Karpas-422 (cell line): ENCODE data around the gene TASL. TPM values are rescaled to one million over a fixed set of nuclear protein-coding genes. Genes with fewer than 3 reads are reported as not detected.

Experiments
- DNase-seq: peaks from one replicate; pipeline ENCODE4 v3.0.0-alpha.2; 2015
- H2AFZ ChIP-seq: fragments of 200-600 bp; sonication (generic); 2 replicates; pipeline ENCODE4 v1.6.1; 2014; ENCODE audit warnings: antibody characterized with exemption, low read length, mixed read lengths
- H3K27ac ChIP-seq: fragments of 200-600 bp; sonication (generic); 2 replicates; pipeline ENCODE4 v1.5.1; 2014; ENCODE audit warnings: mild to moderate bottlenecking, low read length, moderate library complexity
- H3K27me3 ChIP-seq: fragments of 200-600 bp; sonication (generic); 2 replicates; pipeline ENCODE4 v1.6.1; 2014; ENCODE audit warnings: low read length, mixed read lengths
- H3K36me3 ChIP-seq: fragments of 200-600 bp; sonication (generic); 2 replicates; pipeline ENCODE4 v1.6.1; 2014; ENCODE audit warnings: low read length, mixed read lengths; ENCODE audit not compliant: insufficient read depth
- H3K4me1 ChIP-seq: fragments of 200-600 bp; sonication (generic); 2 replicates; pipeline ENCODE4 v1.6.1; 2014; ENCODE audit warnings: mild to moderate bottlenecking, low read length, mixed read lengths
- H3K4me2 ChIP-seq: fragments of 200-600 bp; sonication (generic); 2 replicates; pipeline ENCODE4 v1.6.1; 2014; ENCODE audit warnings: low read length, low read depth, mild to moderate bottlenecking; ENCODE audit not compliant: poor library complexity, severe bottlenecking
- H3K4me3 ChIP-seq: fragments of 200-600 bp; sonication (generic); 2 replicates; pipeline ENCODE4 v1.5.1; 2014; ENCODE audit warnings: mild to moderate bottlenecking, antibody characterized with exemption, low read length, mixed read lengths
- H3K79me2 ChIP-seq: fragments of 200-600 bp; sonication (generic); 2 replicates; pipeline ENCODE4 v1.6.1; 2014; ENCODE audit warnings: mild to moderate bottlenecking, low read length, mixed read lengths
- H3K9ac ChIP-seq: fragments of 200-600 bp; sonication (generic); 2 replicates; pipeline ENCODE4 v1.6.0; 2014; ENCODE audit warnings: low read length
- H3K9me2 ChIP-seq: fragments of 200-600 bp; sonication (generic), shearing (Covaris generic); replicated peaks from 2 replicates; pipeline ENCODE4 v1.6.0; 2014; ENCODE audit warnings: mild to moderate bottlenecking, low read length, moderate library complexity; ENCODE audit not compliant: insufficient read depth
- H3K9me3 ChIP-seq: fragments of 300-700, 200-600 bp; sonication (generic); 2 replicates; pipeline ENCODE4 v1.6.1; 2014; ENCODE audit warnings: low read length, mixed read lengths
- H4K20me1 ChIP-seq: fragments of 200-600 bp; sonication (generic); 2 replicates; pipeline ENCODE4 v1.6.1; 2014; ENCODE audit warnings: mild to moderate bottlenecking, antibody characterized with exemption, low read length, low read depth; ENCODE audit not compliant: insufficient read depth
- total RNA-seq: library from RNA; depleted of rRNA; stranded (reverse); fragments of >200 nt; shearing (Covaris generic); gene quantifications from 2 replicates; pipeline ENCODE4 v1.2.3, GENCODE V29; 2014; ENCODE audit warnings: low replicate concordance

TASL gene
- total RNA-seq, 1 experiment from 2014 or later, result 0.30 TPM

- Histone ChIP-seq H3K4me2 (peak overlapping the region; percentile 35), H3K9me3 (no peaks in the 10 kb centered on the region), H3K4me1 (peaks cover 40% of the 10 kb centered on the region), H3K9me2 (no peaks in the 10 kb centered on the region), H4K20me1 (no peaks in the 10 kb centered on the region), H3K79me2 (no peaks in the 10 kb centered on the region), H3K27ac (no peak overlapping the region), H2AFZ (no peak overlapping the region), H3K27me3 (no peaks in the 10 kb centered on the region), H3K9ac (no peak overlapping the region), H3K36me3 (no peaks in the 10 kb centered on the region), H3K4me3 (no peak overlapping the region)
- peak; percentile 46 for DNase-seq
These were observed 11.8 kb upstream of the TASL start for GRCh38 chrX:30589146-30589888.

- no peak overlapping the region for H2AFZ ChIP-seq
- no peak overlapping the region for H3K4me2 ChIP-seq
- H3K27ac ChIP-seq, result no peak overlapping the region
- no peak overlapping the region for H3K9ac ChIP-seq
- H3K9me3 ChIP-seq, result no peaks in the 10 kb centered on the region
- H4K20me1 ChIP-seq, result no peaks in the 10 kb centered on the region
- no peaks in the 10 kb centered on the region for H3K36me3 ChIP-seq
- no peak overlapping the region for H3K4me3 ChIP-seq
- DNase-seq, result no peak
- H3K4me1 ChIP-seq, result peaks cover 29% of the 10 kb centered on the region
- no peaks in the 10 kb centered on the region for H3K27me3 ChIP-seq
- no peaks in the 10 kb centered on the region for H3K9me2 ChIP-seq
- H3K79me2 ChIP-seq, result no peaks in the 10 kb centered on the region
These were observed 8.9 kb upstream of the TASL start for GRCh38 chrX:30586516-30586915.

- H3K4me2 ChIP-seq, result no peak overlapping the region
- H4K20me1 ChIP-seq, result no peaks in the 10 kb centered on the region
- H3K4me1 ChIP-seq, result peaks cover 4% of the 10 kb centered on the region; the same call in 1 of the 2 replicates
- H3K9ac ChIP-seq, result no peak overlapping the region
- no peak overlapping the region for H3K4me3 ChIP-seq
- no peaks in the 10 kb centered on the region for H3K9me3 ChIP-seq
- no peak overlapping the region for H3K27ac ChIP-seq
- no peaks in the 10 kb centered on the region for H3K79me2 ChIP-seq
- DNase-seq, result no peak
- no peaks in the 10 kb centered on the region for H3K36me3 ChIP-seq
- H3K9me2 ChIP-seq, result no peaks in the 10 kb centered on the region
- no peak overlapping the region for H2AFZ ChIP-seq
- no peaks in the 10 kb centered on the region for H3K27me3 ChIP-seq
These were observed 5.1 kb upstream of the TASL start for GRCh38 chrX:30582664-30583063.

DNA sequence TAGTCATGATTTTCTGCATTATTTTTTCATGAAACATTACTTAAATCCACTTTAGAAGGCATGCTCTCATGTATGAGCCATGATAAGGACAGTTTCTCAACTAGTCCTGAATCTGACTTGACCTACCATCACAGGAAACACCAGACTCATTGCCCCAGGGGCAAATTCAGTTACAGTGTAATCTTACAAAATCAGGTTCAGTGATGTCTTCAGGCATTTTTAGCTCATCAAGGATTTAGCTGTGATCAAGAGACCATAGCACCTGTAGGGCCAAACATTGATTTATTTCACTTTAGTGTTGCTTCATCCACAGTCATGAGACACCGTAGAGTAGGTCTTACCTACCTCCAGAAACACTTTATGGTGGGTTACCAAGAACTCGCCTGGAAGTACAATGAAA is 3.1 kb upstream of the TASL start:
- Histone ChIP-seq H3K9me3 (no peaks in the 10 kb centered on the region), H3K36me3 (no peaks in the 10 kb centered on the region), H3K4me1 (peaks cover 15% of the 10 kb centered on the region; the same call in 1 of the 2 replicates), H2AFZ (no peak overlapping the region), H4K20me1 (no peaks in the 10 kb centered on the region), H3K9me2 (no peaks in the 10 kb centered on the region), H3K4me3 (no peak overlapping the region), H3K9ac (no peak overlapping the region), H3K4me2 (no peak overlapping the region), H3K27ac (no peak overlapping the region), H3K79me2 (no peaks in the 10 kb centered on the region), H3K27me3 (no peaks in the 10 kb centered on the region)
- DNase-seq, result no peak

GRCh38 chrX:30576881-30577280 is 685 bp downstream of the TASL start:
- peak; percentile 64 for DNase-seq
- H3K9ac ChIP-seq, result peak overlapping the region; percentile 65

GRCh38 chrX:30573125-30573524 is 4.4 kb downstream of the TASL start:
- Histone ChIP-seq H2AFZ (no peak overlapping the region), H3K4me1 (peaks cover 18% of the 10 kb centered on the region; the same call in 1 of the 2 replicates), H3K27me3 (no peaks in the 10 kb centered on the region), H3K4me2 (no peak overlapping the region), H3K27ac (no peak overlapping the region), H3K9me2 (no peaks in the 10 kb centered on the region), H3K36me3 (no peaks in the 10 kb centered on the region), H3K9me3 (no peaks in the 10 kb centered on the region), H3K9ac (no peak overlapping the region), H3K79me2 (no peaks in the 10 kb centered on the region), H4K20me1 (no peaks in the 10 kb centered on the region), H3K4me3 (no peak overlapping the region)
- no peak for DNase-seq

More at GRCh38 chrX:30576881-30577280, 685 bp downstream of the TASL start:
- H3K4me1 ChIP-seq, result peaks cover 18% of the 10 kb centered on the region; the same call in 1 of the 2 replicates
- no peaks in the 10 kb centered on the region for H3K9me3 ChIP-seq
- H3K9me2 ChIP-seq, result no peaks in the 10 kb centered on the region
- H3K4me3 ChIP-seq, result peak overlapping the region; percentile 68
- peak overlapping the region; percentile 86; the same call in 1 of the 2 replicates for H2AFZ ChIP-seq
- H3K27me3 ChIP-seq, result no peaks in the 10 kb centered on the region
- no peaks in the 10 kb centered on the region for H3K79me2 ChIP-seq
- H3K27ac ChIP-seq, result peak overlapping the region; percentile 85
- no peaks in the 10 kb centered on the region for H3K36me3 ChIP-seq
- no peaks in the 10 kb centered on the region for H4K20me1 ChIP-seq
- peak overlapping the region; percentile 78 for H3K4me2 ChIP-seq

DNA sequence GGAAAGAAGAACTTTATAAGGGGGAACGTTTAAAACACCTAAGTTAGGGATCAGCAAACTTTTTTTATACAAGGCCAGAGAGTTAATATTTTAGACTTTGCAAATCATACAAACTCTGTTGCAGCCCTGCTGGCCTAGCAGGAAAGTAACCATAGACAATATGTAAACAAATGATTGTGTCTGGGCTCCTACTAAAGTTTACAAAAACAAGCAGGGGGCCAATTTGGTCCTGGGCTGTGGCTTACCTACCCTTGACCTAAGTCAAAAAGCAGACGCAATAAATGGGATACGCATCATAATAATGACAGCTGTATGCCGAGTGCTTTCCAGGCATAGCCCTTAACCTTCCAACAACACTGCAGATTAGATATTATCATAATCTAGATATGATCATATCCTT is 4.9 kb downstream of the TASL start:
- H3K4me2 ChIP-seq, result no peak overlapping the region
- H3K27me3 ChIP-seq, result no peaks in the 10 kb centered on the region
- no peaks in the 10 kb centered on the region for H3K79me2 ChIP-seq

DNA sequence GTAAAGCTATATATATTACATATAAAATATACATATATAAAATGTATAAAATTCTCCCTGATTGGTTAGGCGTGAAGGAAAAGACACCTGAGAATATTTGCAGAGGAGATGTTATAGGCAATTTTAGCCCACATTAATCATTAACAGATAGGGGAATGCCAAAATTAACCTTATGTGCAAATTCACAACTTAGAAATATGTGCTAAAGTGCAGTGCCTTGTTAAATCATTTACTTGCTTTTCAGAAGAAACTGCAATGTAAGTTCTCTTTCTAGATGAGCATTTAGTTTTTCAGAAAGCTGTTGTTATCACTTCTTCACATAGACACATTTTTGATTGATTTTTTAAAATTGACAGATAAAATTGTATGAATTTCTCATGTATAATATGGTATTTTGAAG is 5.6 kb downstream of the TASL start:
- H4K20me1 ChIP-seq, result no peaks in the 10 kb centered on the region
- H3K9me2 ChIP-seq, result no peaks in the 10 kb centered on the region
- 0 out of 2 replicates have a peak overlapping the region, but pooled peaks have one; percentile 28 for H2AFZ ChIP-seq
- no peak overlapping the region for H3K4me2 ChIP-seq
- no peaks in the 10 kb centered on the region for H3K27me3 ChIP-seq
- H3K36me3 ChIP-seq, result no peaks in the 10 kb centered on the region
- DNase-seq, result no peak
- H3K4me3 ChIP-seq, result no peak overlapping the region
- H3K27ac ChIP-seq, result no peak overlapping the region
- no peaks in the 10 kb centered on the region for H3K79me2 ChIP-seq
- H3K9me3 ChIP-seq, result no peaks in the 10 kb centered on the region
- peaks cover 15% of the 10 kb centered on the region; the same call in 1 of the 2 replicates for H3K4me1 ChIP-seq
- no peak overlapping the region for H3K9ac ChIP-seq

More for the DNA sequence above, 4.9 kb downstream of the TASL start:
- H3K4me1 ChIP-seq, result peaks cover 18% of the 10 kb centered on the region; the same call in 1 of the 2 replicates
- H3K9me2 ChIP-seq, result no peaks in the 10 kb centered on the region
- no peak overlapping the region for H3K4me3 ChIP-seq
- H2AFZ ChIP-seq, result no peak overlapping the region
- no peaks in the 10 kb centered on the region for H4K20me1 ChIP-seq
- no peaks in the 10 kb centered on the region for H3K36me3 ChIP-seq
- no peak for DNase-seq
- no peak overlapping the region for H3K27ac ChIP-seq
- no peak overlapping the region for H3K9ac ChIP-seq
- H3K9me3 ChIP-seq, result no peaks in the 10 kb centered on the region
